AG04450 (cell line): ENCODE measurements around the gene PLEKHA3. TPM values are rescaled to one million over a fixed set of nuclear protein-coding genes. Genes with fewer than 3 reads are reported as not detected.
"Not testable (repeated sequence)": the region's sequence is repeated elsewhere in the genome, so short reads cannot be mapped to it uniquely, and the experiment has no call there.

Source experiments
- CTCF ChIA-PET: fragments of 300-600, 350-600 bp; formaldehyde crosslinking; extraction: SDS; loops from one replicate; lab custom pipeline; 2022; ENCODE audit warnings: antibody characterized with exemption, inconsistent platforms; lab: Charles Lee
- POLR2A ChIA-PET: fragments of 350-600 bp; formaldehyde crosslinking; extraction: SDS; loops from one replicate; lab custom pipeline; 2021; ENCODE audit warnings: antibody characterized with exemption, inconsistent platforms; lab: Yijun Ruan, JAX
- DNase-seq: peaks from one replicate; pipeline ENCODE4 v3.0.0-alpha.2; 2011; ENCODE audit warnings: low read depth, low spot score
- H3K27ac ChIP-seq: one replicate; pipeline ENCODE4 v1.5.1; 2012; ENCODE audit warnings: low read depth, low read length, control low read depth
- H3K27me3 ChIP-seq: one replicate; pipeline ENCODE4 v1.6.0; 2012; ENCODE audit warnings: low read length; ENCODE audit not compliant: control insufficient read depth, insufficient read depth
- H3K4me3 ChIP-seq: 2 replicates; pipeline ENCODE4 v1.5.1; 2011; ENCODE audit warnings: mild to moderate bottlenecking, low read depth, low read length, control low read depth
- H3K9me3 ChIP-seq: 2 replicates; pipeline ENCODE4 v1.5.1; 2012; ENCODE audit warnings: low read length; ENCODE audit not compliant: control insufficient read depth, insufficient read depth
- CTCF ChIP-seq: IDR thresholded peaks from 2 replicates; pipeline ENCODE4 v1.5.1; 2011; ENCODE audit warnings: low read depth, low read length, control low read depth, inconsistent platforms
- polyA plus RNA-seq: library from polyadenylated mRNA; depleted of rRNA; stranded (reverse); fragments of >200 nt; gene quantifications from 2 replicates; pipeline ENCODE4 v1.2.3, GENCODE V29; 2011

Gene PLEKHA3
- polyA plus RNA-seq, 1 experiment, result 28.2 TPM

GRCh38 chr2:178517496-178517895, 37.2 kb downstream of the PLEKHA3 start:
- TF ChIP-seq CTCF, result no peak
- DNase-seq, result no peak
- Histone ChIP-seq H3K27me3 (no peaks in the 10 kb centered on the region), H3K27ac (no peak overlapping the region), H3K4me3 (no peak overlapping the region), H3K9me3 (no peaks in the 10 kb centered on the region)
- ChIA-PET POLR2A (no interaction called here), CTCF (interaction anchor here (0.6 to 2.0 kb wide), 4 partner anchors 10 to 955 kb away, joined by 3 to 6 read pairs (median 4); no protein-coding TSS in a partner anchor)

- CTCF ChIA-PET, result interaction anchor here (1.1 to 1.4 kb wide), 5 partner anchors 13 to 108 kb away, joined by 3 to 5 read pairs (median 3); no protein-coding TSS in a partner anchor
- no peak for TF ChIP-seq CTCF
Observed at GRCh38 chr2:178521304-178522150, 41.3 kb downstream of the PLEKHA3 start.

GRCh38 chr2:178522950-178523595, 42.8 kb downstream of the PLEKHA3 start:
- DNase-seq, result peak; percentile 43
- no peaks in the 10 kb centered on the region for H3K27me3 ChIP-seq
- TF ChIP-seq CTCF, result peak; percentile 81
- H3K4me3 ChIP-seq, result peak overlapping the region; percentile 79
- H3K27ac ChIP-seq, result peak overlapping the region; percentile 35
- H3K9me3 ChIP-seq, result no peaks in the 10 kb centered on the region; the same call in 1 of the 2 replicates
- CTCF ChIA-PET, result interaction anchor here (0.6 to 1.4 kb wide), 10 partner anchors 9 to 109 kb away, joined by 3 to 5 read pairs (median 3); no protein-coding TSS in a partner anchor
- POLR2A ChIA-PET, result no interaction called here

More at GRCh38 chr2:178521304-178522150, 41.3 kb downstream of the PLEKHA3 start:
- Histone ChIP-seq H3K4me3 (no peak overlapping the region), H3K9me3 (no peaks in the 10 kb centered on the region; the same call in 1 of the 2 replicates), H3K27me3 (no peaks in the 10 kb centered on the region), H3K27ac (no peak overlapping the region)
- DNase-seq, result no peak
- POLR2A ChIA-PET, result no interaction called here

GRCh38 chr2:178523596-178524134, 43.4 kb downstream of the PLEKHA3 start:
- POLR2A ChIA-PET, result interaction anchor here (0.5 kb wide), 1 partner anchor 14 kb away, joined by 4 read pairs; no protein-coding TSS in a partner anchor
- DNase-seq, result no peak
- no peak for TF ChIP-seq CTCF
- CTCF ChIA-PET, result interaction anchor here (1.0 kb wide), 1 partner anchor 13 kb away, joined by 3 read pairs; no protein-coding TSS in a partner anchor
- H3K4me3 ChIP-seq, result peak overlapping the region; percentile 79
- no peaks in the 10 kb centered on the region for H3K27me3 ChIP-seq
- no peaks in the 10 kb centered on the region; the same call in 1 of the 2 replicates for H3K9me3 ChIP-seq
- peak overlapping the region; percentile 35 for H3K27ac ChIP-seq

- H3K27ac ChIP-seq, H3K9me3 ChIP-seq, H3K27me3 ChIP-seq, DNase-seq, CTCF ChIA-PET, H3K4me3 ChIP-seq, POLR2A ChIA-PET: not testable (repeated sequence)
Observed at GRCh38 chr2:178525010-178525409, 44.8 kb downstream of the PLEKHA3 start.

GRCh38 chr2:178525460-178525859, 45.2 kb downstream of the PLEKHA3 start:
- POLR2A ChIA-PET, H3K27ac ChIP-seq, H3K4me3 ChIP-seq, CTCF ChIA-PET, DNase-seq, H3K27me3 ChIP-seq, H3K9me3 ChIP-seq: not testable (repeated sequence)
